Astrocyte (in vitro differentiated cells and primary cell): ENCODE results near the gene KIAA1328. TPM values are rescaled to one million over a fixed set of nuclear protein-coding genes. Genes with fewer than 3 reads are reported as not detected.

Source experiments
- DNase-seq: peaks from one replicate; pipeline ENCODE4 v3.0.0-alpha.2; 2010; ENCODE audit warnings: low read depth
- FAIRE-seq: peaks from 2 replicates; lab custom pipeline; 2011; peaks lifted over from hg19 to GRCh38; lab: Jason Lieb, UNC
- H2AFZ ChIP-seq: 2 replicates; pipeline ENCODE4 v1.6.0; 2012; ENCODE audit warnings: low read depth, low read length, inconsistent platforms
- H3K27ac ChIP-seq: 2 replicates; pipeline ENCODE4 v1.5.1; 2011; ENCODE audit warnings: low read depth, low read length, inconsistent platforms
- H3K27me3 ChIP-seq: 2 replicates; pipeline ENCODE4 v1.6.0; 2011; ENCODE audit warnings: low read length, inconsistent platforms; ENCODE audit not compliant: insufficient read depth
- H3K36me3 ChIP-seq: 2 replicates; pipeline ENCODE4 v1.5.1; 2011; ENCODE audit warnings: low read length, inconsistent platforms; ENCODE audit not compliant: insufficient read depth
- H3K4me1 ChIP-seq: 2 replicates; pipeline ENCODE4 v1.5.1; 2011; ENCODE audit warnings: low read length, inconsistent platforms; ENCODE audit not compliant: insufficient read depth
- H3K4me2 ChIP-seq: 2 replicates; pipeline ENCODE4 v1.6.0; 2012; ENCODE audit warnings: low read length, inconsistent platforms
- H3K4me3 ChIP-seq: 2 replicates; pipeline ENCODE4 v1.5.1; 2011; ENCODE audit warnings: low read depth, mild to moderate bottlenecking, low read length, inconsistent platforms; ENCODE audit not compliant: insufficient read depth
- H3K79me2 ChIP-seq: 2 replicates; pipeline ENCODE4 v1.6.0; 2012; ENCODE audit warnings: mild to moderate bottlenecking, low read length, inconsistent platforms; ENCODE audit not compliant: insufficient read depth
- H3K9ac ChIP-seq: 2 replicates; pipeline ENCODE4 v1.6.0; 2012; ENCODE audit warnings: mild to moderate bottlenecking, low read length, inconsistent platforms
- H3K9me3 ChIP-seq: 2 replicates; pipeline ENCODE4 v1.5.1; 2012; ENCODE audit warnings: low read depth, mild to moderate bottlenecking, low read length, inconsistent platforms; ENCODE audit not compliant: insufficient read depth
- H4K20me1 ChIP-seq: 2 replicates; pipeline ENCODE4 v1.6.0; 2012; ENCODE audit warnings: low read length, inconsistent platforms; ENCODE audit not compliant: insufficient read depth
- H3K27ac Mint-ChIP-seq: one replicate; pipeline ENCODE4 v1.8.0; 2021; ENCODE audit warnings: mild to moderate bottlenecking, mixed read lengths; ENCODE audit not compliant: unreplicated experiment
- H3K27me3 Mint-ChIP-seq: one replicate; pipeline ENCODE4 v1.8.0; 2021; ENCODE audit warnings: low read depth, mixed read lengths; ENCODE audit not compliant: unreplicated experiment
- H3K36me3 Mint-ChIP-seq: one replicate; pipeline ENCODE4 v1.8.0; 2021; ENCODE audit warnings: low read depth, mixed read lengths; ENCODE audit not compliant: unreplicated experiment
- H3K4me1 Mint-ChIP-seq: one replicate; pipeline ENCODE4 v1.8.0; 2021; ENCODE audit warnings: low read depth, mixed read lengths; ENCODE audit not compliant: unreplicated experiment
- H3K4me3 Mint-ChIP-seq: one replicate; pipeline ENCODE4 v1.8.0; 2021; ENCODE audit warnings: mild to moderate bottlenecking, moderate library complexity, mixed read lengths; ENCODE audit not compliant: unreplicated experiment
- H3K9me3 Mint-ChIP-seq: one replicate; pipeline ENCODE4 v1.8.0; 2021; ENCODE audit warnings: mild to moderate bottlenecking, mixed read lengths; ENCODE audit not compliant: unreplicated experiment
- CTCF ChIP-seq: IDR thresholded peaks from 2 replicates; pipeline ENCODE4 v1.5.1; 2011; ENCODE audit warnings: low read depth, mild to moderate bottlenecking, inconsistent platforms, low read length, moderate library complexity; ENCODE audit not compliant: insufficient read depth
- EZH2 ChIP-seq: IDR thresholded peaks from 2 replicates; pipeline ENCODE4 v1.6.1; 2012; ENCODE audit warnings: mild to moderate bottlenecking, low read length, inconsistent platforms; ENCODE audit not compliant: insufficient read depth
- total RNA-seq: library from RNA; stranded (reverse); gene quantifications from 2 replicates; pipeline ENCODE4 v1.2.1, GENCODE V29; 2021

The KIAA1328 gene
- total RNA-seq, 1 donor from 2014 or later: 3.7 TPM

- no peaks in the 10 kb centered on the region for H3K36me3 Mint-ChIP-seq
- Histone ChIP-seq H4K20me1 (no peaks in the 10 kb centered on the region), H3K79me2 (no peaks in the 10 kb centered on the region), H3K27me3 (no peaks in the 10 kb centered on the region), H3K9me3 (no peaks in the 10 kb centered on the region), H3K4me1 (no peaks in the 10 kb centered on the region), H3K36me3 (no peaks in the 10 kb centered on the region), H2AFZ (no peak overlapping the region), H3K4me3 (no peak overlapping the region), H3K27ac (no peak overlapping the region), H3K9ac (no peak overlapping the region), H3K4me2 (no peak overlapping the region)
- no peak for FAIRE-seq
- H3K9me3 Mint-ChIP-seq: no peaks in the 10 kb centered on the region
- H3K27ac Mint-ChIP-seq: no peak overlapping the region
- no peak for TF ChIP-seq EZH2
- TF ChIP-seq CTCF: no peak
- no peaks in the 10 kb centered on the region for H3K4me1 Mint-ChIP-seq
- H3K27me3 Mint-ChIP-seq: no peaks in the 10 kb centered on the region
- no peak overlapping the region for H3K4me3 Mint-ChIP-seq
- DNase-seq: no peak
Measured at GRCh38 chr18:36953047-36953446, 124.1 kb downstream of the KIAA1328 start.

- TF ChIP-seq EZH2 (no peak), CTCF (no peak)
- H3K9me3 ChIP-seq: no peaks in the 10 kb centered on the region
- no peak overlapping the region for H3K27ac ChIP-seq
- Mint-ChIP-seq H3K9me3 (no peaks in the 10 kb centered on the region), H3K36me3 (peaks cover 11% of the 10 kb centered on the region), H3K27ac (no peak overlapping the region), H3K4me3 (no peak overlapping the region), H3K4me1 (no peaks in the 10 kb centered on the region), H3K27me3 (no peaks in the 10 kb centered on the region)
- H2AFZ ChIP-seq: no peak overlapping the region
- H3K4me1 ChIP-seq: no peaks in the 10 kb centered on the region
- no peaks in the 10 kb centered on the region for H3K79me2 ChIP-seq
- H3K9ac ChIP-seq: no peak overlapping the region
- H3K4me3 ChIP-seq: no peak overlapping the region
- FAIRE-seq (no peak), DNase-seq (no peak)
- no peaks in the 10 kb centered on the region for H3K27me3 ChIP-seq
- no peaks in the 10 kb centered on the region for H4K20me1 ChIP-seq
- no peak overlapping the region for H3K4me2 ChIP-seq
- no peaks in the 10 kb centered on the region for H3K36me3 ChIP-seq
Measured at GRCh38 chr18:36960038-36960437, 131.1 kb downstream of the KIAA1328 start.

- H2AFZ ChIP-seq: no peak overlapping the region
- H3K36me3 ChIP-seq: no peaks in the 10 kb centered on the region
- Mint-ChIP-seq H3K36me3 (peaks cover 16% of the 10 kb centered on the region), H3K9me3 (peaks cover 8% of the 10 kb centered on the region), H3K27me3 (no peaks in the 10 kb centered on the region), H3K4me3 (no peak overlapping the region), H3K27ac (no peak overlapping the region), H3K4me1 (no peaks in the 10 kb centered on the region)
- H4K20me1 ChIP-seq: no peaks in the 10 kb centered on the region
- H3K9me3 ChIP-seq: no peaks in the 10 kb centered on the region
- FAIRE-seq (no peak), DNase-seq (no peak)
- H3K79me2 ChIP-seq: no peaks in the 10 kb centered on the region
- no peak overlapping the region for H3K9ac ChIP-seq
- no peak overlapping the region for H3K4me3 ChIP-seq
- no peak overlapping the region for H3K4me2 ChIP-seq
- no peak for TF ChIP-seq CTCF
- no peak for TF ChIP-seq EZH2
- no peaks in the 10 kb centered on the region for H3K4me1 ChIP-seq
- no peaks in the 10 kb centered on the region for H3K27me3 ChIP-seq
- no peak overlapping the region for H3K27ac ChIP-seq
Measured at GRCh38 chr18:36963464-36963863, 134.5 kb downstream of the KIAA1328 start.
